CD4-positive, alpha-beta T cell (primary cell): Measurements from ENCODE around the gene LRRTM2. TPM values are rescaled to one million over a fixed set of nuclear protein-coding genes. Genes with fewer than 3 reads are reported as not detected.

Experiments
- ATAC-seq: fragments of 200-7000 bp; cut with Tn5 transposase; one replicate; pipeline ENCODE4 v1.10.0; 2022; ENCODE audit warnings: mild to moderate bottlenecking; ENCODE audit not compliant: poor library complexity
- CTCF ChIA-PET: fragments of 350-600 bp; sonication (Branson Sonifier 250); formaldehyde crosslinking; loops from one replicate; lab custom pipeline; 2021; ENCODE audit warnings: antibody characterized with exemption, inconsistent platforms; lab: Charles Lee
- POLR2A ChIA-PET: fragments of 350-600 bp; sonication (Branson Sonifier 250); formaldehyde crosslinking; loops from one replicate; lab custom pipeline; 2021; ENCODE audit warnings: antibody characterized with exemption, inconsistent platforms; lab: Charles Lee
- DNase-seq, 14 experiments: peaks; one replicate each; pipeline ENCODE4 v3.0.0-alpha.2; 2013 to 2020; ENCODE audit warnings: mixed read lengths in 2 of 14
- H3K27ac ChIP-seq, 2 donors: one replicate each; pipeline versions ENCODE4 v1.5.1 to v1.7.0; 2013; ENCODE audit warnings: low read length in 2 of 2, low read depth in 1 of 2, mild to moderate bottlenecking in 1 of 2
- H3K27me3 ChIP-seq, 2 experiments: 1 replicate in 1 of 2; 2 replicates in 1 of 2; pipeline versions ENCODE4 v1.6.1 to v1.7.0; 2013; ENCODE audit warnings: low read length in 2 of 2, control low read depth in 1 of 2, mild to moderate bottlenecking in 1 of 2, moderate library complexity in 1 of 2; ENCODE audit not compliant: insufficient read depth in 2 of 2, control insufficient read depth in 1 of 2
- H3K36me3 ChIP-seq: one replicate; pipeline ENCODE4 v1.6.1; 2013; ENCODE audit warnings: low read length, control low read depth; ENCODE audit not compliant: insufficient read depth
- H3K4me1 ChIP-seq: one replicate; pipeline ENCODE4 v1.6.1; 2013; ENCODE audit warnings: low read length, control low read depth; ENCODE audit not compliant: insufficient read depth
- H3K4me3 ChIP-seq: one replicate; pipeline ENCODE4 v1.5.1; 2013; ENCODE audit warnings: mild to moderate bottlenecking, low read length, moderate library complexity
- H3K9me3 ChIP-seq, 2 experiments: 1 replicate in 1 of 2; 2 replicates in 1 of 2; pipeline versions ENCODE4 v1.6.1 to v1.7.0; 2013; ENCODE audit warnings: low read length in 2 of 2, mild to moderate bottlenecking in 2 of 2, control low read depth in 1 of 2, moderate library complexity in 1 of 2; ENCODE audit not compliant: control insufficient read depth in 1 of 2, insufficient read depth in 1 of 2
- H3K27ac Mint-ChIP-seq: one replicate; pipeline ENCODE4 v1.8.0; 2020; ENCODE audit warnings: mixed read lengths
- H3K27me3 Mint-ChIP-seq: one replicate; pipeline ENCODE4 v1.8.0; 2021; ENCODE audit warnings: mixed read lengths
- H3K36me3 Mint-ChIP-seq: one replicate; pipeline ENCODE4 v1.8.0; 2021; ENCODE audit warnings: low read depth, mixed read lengths
- H3K4me1 Mint-ChIP-seq: one replicate; pipeline ENCODE4 v1.8.0; 2021; ENCODE audit warnings: low read depth, mixed read lengths
- H3K4me3 Mint-ChIP-seq: one replicate; pipeline ENCODE4 v1.8.0; 2020; ENCODE audit warnings: mild to moderate bottlenecking, mixed read lengths
- H3K9me3 Mint-ChIP-seq: one replicate; pipeline ENCODE4 v1.8.0; 2020; ENCODE audit warnings: mixed read lengths
- CTCF ChIP-seq: fragments of 200-600 bp; IDR thresholded peaks from one replicate; pipeline ENCODE4 v1.8.0; 2022; ENCODE audit warnings: antibody characterized with exemption, mild to moderate bottlenecking
- intact Hi-C, 2 experiments: fragments of 100-400 bp; cut with DNase I in 1 of 2; cut with micrococcal nuclease in 1 of 2; formaldehyde crosslinking; loops; one replicate each; pipeline versions ENCODE4 v1.15.1 to v1.9.0; 2023 to 2025; cut with DNase I, micrococcal nuclease
- total RNA-seq, 174 experiments: library from RNA in 2 of 174; stranded (reverse) in 2 of 174; gene quantifications; one replicate each; pipeline ENCODE4 v1.2.3 and lab custom pipeline; 2021 to 2026

LRRTM2 gene
- total RNA-seq, 2 experiments from 2014 or later = 0.03 to 0.22 TPM

- intact Hi-C loops = loop anchor here in 1 of 2 experiments (2.0 kb wide), 1 partner anchor 438 kb away; no protein-coding TSS in a partner anchor
- no peaks in the 10 kb centered on the region for H3K36me3 Mint-ChIP-seq
- Histone ChIP-seq H3K4me3 (no peak overlapping the region), H3K27me3 (no peaks in the 10 kb centered on the region), H3K4me1 (no peaks in the 10 kb centered on the region), H3K27ac (no peak overlapping the region), H3K9me3 (no peaks in the 10 kb centered on the region), H3K36me3 (no peaks in the 10 kb centered on the region)
- ChIA-PET CTCF (interaction anchor here (0.9 kb wide), 2 partner anchors 28 to 658 kb away, joined by 3 read pairs; partner anchors contain the start of gene STING1), POLR2A (no interaction called here)
- no peak overlapping the region for H3K4me3 Mint-ChIP-seq
- no peak for DNase-seq
- no peak for ATAC-seq
- peaks cover 10% of the 10 kb centered on the region for H3K27me3 Mint-ChIP-seq
- H3K27ac Mint-ChIP-seq = no peak overlapping the region
- H3K9me3 Mint-ChIP-seq = no peaks in the 10 kb centered on the region
- no peak for TF ChIP-seq CTCF
- no peaks in the 10 kb centered on the region for H3K4me1 Mint-ChIP-seq
Measured at GRCh38 chr5:138824516-138824915, 50.6 kb downstream of the LRRTM2 start.

- peaks cover 10% of the 10 kb centered on the region for H3K27me3 Mint-ChIP-seq
- no peaks in the 10 kb centered on the region for H3K9me3 Mint-ChIP-seq
- Histone ChIP-seq H3K27ac (no peak overlapping the region), H3K9me3 (no peaks in the 10 kb centered on the region), H3K4me1 (no peaks in the 10 kb centered on the region), H3K36me3 (no peaks in the 10 kb centered on the region), H3K27me3 (no peaks in the 10 kb centered on the region), H3K4me3 (no peak overlapping the region)
- no peak for DNase-seq
- no peaks in the 10 kb centered on the region for H3K36me3 Mint-ChIP-seq
- no peak for ATAC-seq
- CTCF ChIA-PET = no interaction called here
- no peak overlapping the region for H3K4me3 Mint-ChIP-seq
- TF ChIP-seq CTCF = no peak
- no peaks in the 10 kb centered on the region for H3K4me1 Mint-ChIP-seq
- POLR2A ChIA-PET = no interaction called here
- H3K27ac Mint-ChIP-seq = no peak overlapping the region
- intact Hi-C loops = no loop called here
Measured at GRCh38 chr5:138820695-138821094, 54.4 kb downstream of the LRRTM2 start.

DNA sequence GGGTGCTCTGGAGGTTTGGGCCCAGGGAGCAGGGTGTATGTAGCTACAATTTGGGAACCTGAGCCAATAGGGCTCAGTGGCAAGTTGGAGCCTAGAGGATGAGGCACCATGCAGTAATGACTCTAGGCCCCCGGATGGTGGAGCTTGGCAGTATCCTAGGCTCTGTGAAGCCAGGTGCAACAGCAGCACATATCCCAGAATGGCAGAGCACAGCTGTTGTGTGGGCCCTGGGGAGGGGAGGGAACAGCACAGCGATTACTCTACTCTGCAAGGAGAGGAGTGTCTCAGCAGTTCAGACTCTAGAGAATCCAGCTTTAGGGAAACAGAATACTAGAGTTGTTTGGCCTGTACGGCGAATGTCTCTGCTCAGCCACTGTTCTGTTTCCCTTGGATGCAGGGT lies 56.1 kb downstream of the LRRTM2 start:
- H3K27ac Mint-ChIP-seq = no peak overlapping the region
- ChIA-PET CTCF (no interaction called here), POLR2A (no interaction called here)
- Histone ChIP-seq H3K4me3 (no peak overlapping the region), H3K36me3 (no peaks in the 10 kb centered on the region), H3K4me1 (no peaks in the 10 kb centered on the region), H3K27me3 (no peaks in the 10 kb centered on the region), H3K27ac (no peak overlapping the region), H3K9me3 (no peaks in the 10 kb centered on the region)
- H3K27me3 Mint-ChIP-seq = peaks cover 10% of the 10 kb centered on the region
- no peak for TF ChIP-seq CTCF
- H3K9me3 Mint-ChIP-seq = no peaks in the 10 kb centered on the region
- no peak overlapping the region for H3K4me3 Mint-ChIP-seq
- ATAC-seq = no peak
- H3K36me3 Mint-ChIP-seq = no peaks in the 10 kb centered on the region
- H3K4me1 Mint-ChIP-seq = no peaks in the 10 kb centered on the region
- no peak for DNase-seq
- intact Hi-C loops = no loop called here

Other genes starting within 250 kb of the LRRTM2 start
- gene CTNNA1, start 121.9 kb downstream of the LRRTM2 start, total RNA-seq = 1 to 10 TPM; 6.0 to 6.7 TPM